Measurements from ENCODE around the gene NRBF2. TPM values are rescaled to one million over a fixed set of nuclear protein-coding genes. Genes with fewer than 3 reads are reported as not detected.
A peak's percentile ranks its signal among the peaks of the same experiment; 100 is the strongest.

NRBF2 gene
- total RNA-seq, 1 experiment from 2014 or later = 27.8 TPM

DNA sequence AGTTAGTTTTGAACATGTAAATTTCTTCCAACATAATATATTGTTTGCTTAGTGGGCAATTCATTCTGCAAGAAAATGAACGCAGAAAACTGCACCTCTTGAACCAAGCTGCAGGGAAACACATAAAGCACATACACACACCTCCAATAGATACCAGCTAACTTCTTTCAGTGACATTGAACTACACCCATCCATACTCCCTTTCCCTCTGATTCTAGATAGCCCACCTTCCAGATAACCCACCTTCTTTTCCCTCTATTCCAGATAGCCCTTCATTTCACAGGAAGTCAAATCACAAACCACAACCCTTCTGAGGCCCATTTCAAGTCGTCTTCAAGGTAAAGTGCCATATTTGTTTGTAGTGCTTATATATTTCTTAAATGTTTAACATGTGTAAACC is 28.5 kb downstream of the NRBF2 start:
- no peak for DNase-seq (ENCODE audit: low spot score)

DNA sequence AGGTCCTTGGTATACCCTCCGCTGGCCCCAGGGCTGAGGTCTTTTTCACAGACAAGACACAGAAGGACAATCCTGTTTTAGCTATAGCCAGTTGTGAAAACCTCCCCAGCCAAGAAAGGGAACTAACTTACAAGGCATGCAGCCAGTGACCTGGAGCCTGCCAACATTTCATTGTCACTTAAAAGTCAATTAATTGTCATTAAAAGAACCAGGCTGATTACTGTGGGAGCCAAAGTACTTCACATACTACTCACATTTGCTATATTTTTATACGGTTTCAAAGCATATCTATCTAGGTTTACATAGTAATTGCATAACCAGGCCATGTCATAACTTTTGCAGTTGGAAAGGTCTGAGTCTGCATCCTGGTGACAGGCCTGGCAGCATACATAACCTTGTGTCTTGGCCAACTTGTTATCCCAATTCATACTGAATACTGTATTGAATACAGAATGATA is 31.1 kb downstream of the NRBF2 start:
- no peak for DNase-seq (ENCODE audit: low spot score)

DNA sequence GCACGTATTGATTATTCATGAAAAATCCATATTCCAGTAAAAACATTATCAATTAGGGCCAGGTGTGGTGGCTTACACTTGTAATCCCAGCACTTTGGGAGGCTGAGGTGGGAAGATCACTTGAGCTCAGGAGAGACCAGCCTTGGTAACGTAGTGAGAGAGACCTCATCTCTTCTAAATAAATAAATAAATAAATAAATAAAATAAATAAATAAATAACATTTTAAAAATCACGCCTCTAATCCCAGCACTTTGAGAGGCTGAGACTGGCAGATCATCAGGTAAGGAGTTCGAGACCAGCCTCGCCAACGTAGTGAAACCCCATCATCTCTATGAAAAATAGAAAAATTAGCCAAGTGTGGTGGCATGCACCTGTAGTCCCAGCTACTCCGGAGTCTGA is 32.1 kb downstream of the NRBF2 start:
- no peak for DNase-seq (ENCODE audit: low spot score)

DNA sequence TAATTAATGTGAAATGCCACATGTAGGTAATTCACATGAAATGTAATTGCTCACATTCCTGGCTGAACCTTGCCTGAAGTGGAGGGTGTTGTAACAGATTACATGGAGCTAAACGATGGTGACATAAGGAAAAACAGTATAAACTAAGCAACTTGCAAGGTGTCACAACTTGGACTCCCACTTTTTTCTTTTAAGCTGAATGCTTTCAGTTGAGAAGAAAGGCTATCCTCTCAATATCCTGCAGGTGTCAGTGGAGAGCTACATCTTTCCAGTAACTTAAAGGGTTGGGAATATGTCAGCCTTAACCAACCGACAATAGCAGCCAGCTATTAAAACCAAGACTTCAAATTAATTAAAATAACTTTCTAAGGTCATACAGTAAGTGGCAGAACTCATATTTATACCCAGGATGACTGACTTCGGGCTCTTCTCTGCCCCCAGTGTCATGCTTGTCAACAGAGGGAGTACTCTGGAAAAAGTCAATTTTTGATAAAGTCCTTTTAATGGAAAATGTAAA is 33.7 kb downstream of the NRBF2 start:
- DNase-seq (ENCODE audit: low spot score) = peak; percentile 66

DNA sequence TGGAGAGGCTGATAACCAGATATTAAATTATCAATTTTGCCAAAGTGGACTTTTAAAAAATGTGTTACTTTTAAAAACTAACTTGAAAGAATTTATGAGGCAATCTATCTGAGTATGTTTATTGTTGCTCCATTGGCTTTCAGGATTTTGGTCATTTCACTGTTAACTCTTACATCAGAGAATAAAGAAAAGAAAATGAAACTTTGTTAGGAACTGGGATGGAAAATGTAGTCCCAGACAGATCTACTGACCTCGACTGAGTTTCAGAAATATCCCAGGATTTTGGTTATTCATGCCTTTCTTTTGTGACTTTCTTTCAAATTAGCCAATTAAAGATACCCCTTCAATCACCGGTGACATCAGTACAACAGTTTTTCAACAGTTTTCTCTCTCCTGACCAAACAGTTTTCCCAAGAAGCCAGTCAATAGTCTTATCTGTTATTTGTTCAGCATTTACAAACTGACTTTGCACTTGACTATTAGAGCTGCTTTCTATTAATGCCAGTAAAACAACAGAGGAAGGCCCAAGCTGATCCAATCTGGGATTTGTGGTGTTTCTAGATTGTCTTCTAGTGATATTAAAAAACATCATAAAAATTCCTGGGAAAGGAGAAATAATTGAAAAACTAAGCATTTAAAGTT is 35.8 kb downstream of the NRBF2 start:
- no peak for DNase-seq (ENCODE audit: low spot score)

DNA sequence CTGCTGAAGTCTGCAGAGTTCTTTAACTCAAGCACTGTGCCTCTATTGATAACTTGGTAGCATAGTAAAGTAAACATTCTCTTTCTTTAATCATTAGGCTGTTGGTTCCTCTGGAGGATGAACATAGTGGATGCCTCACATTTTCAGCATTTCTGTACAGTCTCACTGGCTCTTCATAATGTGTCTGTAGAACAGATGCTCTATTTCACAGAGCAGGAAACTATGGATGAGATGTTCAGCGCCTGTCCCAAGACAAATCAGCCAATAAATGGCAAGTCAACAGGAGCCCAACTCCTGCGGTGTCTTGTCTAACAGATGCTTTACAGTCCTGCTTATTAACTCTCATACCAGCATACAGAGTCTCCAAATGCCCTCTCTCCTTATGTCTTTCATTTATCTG is 36.5 kb downstream of the NRBF2 start:
- no peak for DNase-seq (ENCODE audit: low spot score)

DNA sequence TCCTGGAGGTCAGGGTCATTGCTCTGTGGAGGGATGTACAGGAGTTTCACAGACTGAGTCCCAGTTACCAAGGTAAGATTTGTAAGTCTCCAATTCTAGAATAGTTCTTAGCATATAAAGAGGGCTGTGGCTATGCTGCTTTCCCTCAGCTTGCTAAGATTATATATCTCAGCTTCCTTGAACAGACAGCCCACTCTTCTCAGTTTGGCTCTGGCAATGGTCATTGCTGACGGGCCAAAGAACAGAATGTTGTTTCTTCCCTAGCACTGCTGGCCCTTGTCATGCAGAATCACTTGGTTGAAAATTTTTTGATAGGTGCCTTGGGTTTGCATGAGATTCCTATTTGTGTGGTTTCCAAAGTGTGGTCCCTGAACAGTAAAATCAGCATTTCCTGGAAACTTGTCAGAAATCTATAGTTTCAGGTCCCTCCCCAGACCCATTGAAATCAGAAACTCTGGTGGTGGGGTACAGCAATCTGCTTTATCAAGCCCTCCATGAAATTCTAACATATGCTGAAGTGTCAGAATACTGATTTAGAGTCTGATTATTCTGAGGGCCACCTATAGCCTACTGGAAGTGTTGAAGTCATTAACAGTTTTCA is 38.2 kb downstream of the NRBF2 start:
- no peak for DNase-seq (ENCODE audit: low spot score)

DNA sequence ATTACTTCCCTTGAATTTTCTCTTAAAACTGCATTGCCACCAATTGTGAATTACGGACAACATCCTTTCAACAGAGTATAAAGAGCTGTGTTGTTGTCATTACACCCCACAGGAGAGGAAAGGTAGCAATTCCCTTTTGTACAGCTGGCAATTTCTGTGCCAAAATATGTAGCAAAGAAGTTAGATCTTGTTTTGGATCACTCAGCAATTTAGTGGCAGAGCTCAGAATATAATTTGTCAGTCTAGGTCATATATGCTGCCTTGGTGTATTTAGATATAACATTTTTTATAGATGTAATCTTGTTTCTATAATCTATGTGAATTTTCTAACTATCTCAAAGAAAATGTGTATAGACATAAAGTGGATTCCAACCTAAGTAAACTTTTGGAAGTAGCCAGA is 38.8 kb downstream of the NRBF2 start:
- no peak for DNase-seq (ENCODE audit: low spot score)

DNA sequence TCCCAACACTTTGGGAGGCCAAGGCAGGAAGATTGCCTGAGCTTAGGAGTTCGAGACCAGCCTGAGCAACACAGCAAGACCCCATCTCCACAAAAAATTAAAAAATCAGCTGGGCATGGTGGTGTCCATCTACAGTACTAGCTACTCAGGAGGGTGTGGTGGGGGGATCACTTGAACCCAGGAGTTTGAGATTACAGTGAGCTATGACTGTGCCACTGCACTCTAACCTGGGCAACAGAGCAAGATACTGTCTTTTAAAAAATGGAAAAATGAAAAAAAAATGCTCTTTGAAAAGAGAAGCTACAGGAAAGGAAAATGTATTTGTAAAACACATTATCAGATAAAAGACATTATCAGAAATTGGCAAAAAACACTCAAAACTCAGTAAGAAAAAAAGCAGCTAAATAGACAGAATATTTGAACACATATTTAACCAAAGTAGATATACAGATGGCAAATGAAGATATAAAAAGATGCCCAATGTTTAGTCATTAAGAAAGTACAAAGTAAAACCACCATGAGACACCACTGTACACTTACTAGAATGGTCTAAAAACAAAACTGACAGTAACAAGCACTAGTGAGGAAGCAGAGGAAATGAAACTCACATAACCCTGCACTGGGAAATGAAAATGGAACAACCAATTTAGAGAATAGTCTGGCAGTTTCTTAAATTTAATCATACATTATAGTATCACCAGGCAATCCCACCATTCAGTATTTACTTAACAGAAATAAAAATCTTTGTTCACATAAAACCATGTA is 40.5 kb downstream of the NRBF2 start:
- DNase-seq (ENCODE audit: low spot score) = no peak

DNA sequence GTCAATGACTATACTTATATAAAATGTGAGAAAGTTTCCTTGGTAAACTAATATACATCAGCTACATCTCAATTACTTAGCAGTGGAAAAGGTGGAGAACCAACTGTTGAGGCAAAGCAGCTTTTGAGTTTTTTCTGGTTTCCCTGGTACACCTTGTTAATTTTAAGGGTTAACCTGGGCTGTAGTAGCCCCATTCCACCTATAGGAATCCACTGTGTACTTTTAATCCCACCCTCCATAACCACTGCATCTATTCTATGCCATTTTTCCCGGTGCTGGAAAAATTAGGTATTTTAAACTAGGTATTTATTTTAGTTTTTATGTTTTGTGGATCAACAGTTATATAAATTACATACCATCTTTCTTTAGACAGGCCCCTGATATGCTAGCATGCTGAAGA is 42.4 kb downstream of the NRBF2 start:
- DNase-seq (ENCODE audit: low spot score) = no peak

DNA sequence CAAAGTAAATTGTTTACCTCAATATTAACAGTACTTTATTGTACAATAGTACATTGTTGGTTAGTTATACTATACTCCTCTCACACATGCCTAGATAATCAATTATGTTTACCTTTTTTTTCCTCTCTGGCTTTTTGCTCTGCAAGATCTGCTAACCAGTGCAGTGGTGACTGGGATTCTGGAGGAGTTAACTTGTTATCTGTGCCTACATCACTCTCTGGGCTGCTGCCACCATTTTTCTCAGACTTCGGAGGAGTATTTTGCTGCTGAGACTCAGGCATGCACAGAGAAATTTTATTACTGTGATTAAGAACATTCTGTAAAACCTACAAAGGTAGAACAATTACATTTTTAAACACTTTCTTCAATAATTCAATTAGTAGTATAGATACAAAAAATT is 59.7 kb downstream of the NRBF2 start:
- no peak for DNase-seq (ENCODE audit: low spot score)

DNA sequence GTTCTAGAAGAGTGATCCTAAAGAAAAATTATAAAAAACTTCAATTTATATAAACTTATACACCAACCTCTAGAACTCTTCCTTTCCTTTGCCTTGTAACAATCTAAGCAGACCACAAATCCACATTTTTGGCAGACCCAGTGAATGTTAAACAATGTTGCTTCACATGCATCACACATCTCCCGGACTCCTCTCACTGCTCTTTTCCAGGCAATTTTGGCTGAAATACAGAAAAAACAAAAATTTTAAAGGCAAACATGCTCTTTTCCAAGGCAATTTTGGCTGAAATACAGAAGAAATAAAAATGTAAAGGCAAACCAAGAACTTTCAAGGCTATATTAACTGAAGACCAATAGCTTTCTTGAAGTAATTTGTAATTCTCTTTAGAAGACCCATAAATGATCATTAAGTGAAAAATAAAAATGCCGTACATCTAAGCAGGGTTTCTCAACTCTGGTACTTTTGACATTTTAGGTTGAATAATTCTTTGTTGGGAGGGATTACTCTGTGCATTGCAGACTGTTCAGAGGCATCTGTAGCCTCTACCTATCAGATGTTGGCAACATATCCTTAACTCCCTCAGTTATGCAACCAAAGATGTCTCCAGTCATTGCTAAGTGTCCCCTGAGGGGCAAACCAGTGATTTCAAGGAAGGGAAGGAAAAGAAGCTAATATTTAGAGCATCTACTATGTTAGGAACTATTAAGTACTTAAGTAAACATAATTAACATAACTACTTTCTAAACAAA is 64.4 kb downstream of the NRBF2 start:
- no peak for DNase-seq (ENCODE audit: low spot score)

DNA sequence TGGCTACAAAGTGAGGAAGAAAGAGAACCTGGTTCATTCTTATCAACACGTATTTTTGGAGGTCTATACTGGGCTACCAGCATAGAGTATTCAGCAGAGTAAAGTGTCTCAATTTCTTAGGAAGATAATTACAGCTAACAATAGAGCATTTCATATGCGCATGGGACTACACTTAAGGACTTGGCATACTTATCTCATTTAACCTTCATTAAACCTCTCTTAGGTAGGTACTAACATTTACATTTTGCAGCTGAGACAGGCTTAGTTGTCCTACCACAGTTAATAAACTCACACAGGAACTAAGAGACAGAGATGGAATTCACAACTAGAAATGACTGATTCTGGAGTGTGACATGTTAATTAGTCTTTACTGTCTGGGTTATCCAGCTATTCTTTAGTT is 66.6 kb downstream of the NRBF2 start:
- DNase-seq (ENCODE audit: low spot score) = no peak

DNA sequence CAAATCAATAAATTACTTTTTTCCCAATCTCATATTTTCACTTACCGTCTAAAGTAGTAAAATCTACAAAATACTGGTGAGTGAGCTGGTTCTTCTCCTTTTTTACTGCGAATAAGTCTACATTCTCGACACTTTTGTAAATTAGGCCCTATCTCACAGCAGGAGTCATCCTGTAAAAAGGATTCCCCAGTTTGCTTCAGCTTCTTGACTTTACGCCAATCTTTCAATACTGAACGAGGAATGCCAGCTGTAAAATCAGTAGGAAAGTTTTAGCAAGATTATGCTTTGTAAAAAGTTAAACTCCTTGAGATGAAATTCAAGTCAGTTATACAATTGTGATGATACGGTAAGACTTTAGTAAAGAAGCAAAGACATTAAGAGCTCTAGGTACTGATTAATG is 67.3 kb downstream of the NRBF2 start:
- no peak for DNase-seq (ENCODE audit: low spot score)

DNA sequence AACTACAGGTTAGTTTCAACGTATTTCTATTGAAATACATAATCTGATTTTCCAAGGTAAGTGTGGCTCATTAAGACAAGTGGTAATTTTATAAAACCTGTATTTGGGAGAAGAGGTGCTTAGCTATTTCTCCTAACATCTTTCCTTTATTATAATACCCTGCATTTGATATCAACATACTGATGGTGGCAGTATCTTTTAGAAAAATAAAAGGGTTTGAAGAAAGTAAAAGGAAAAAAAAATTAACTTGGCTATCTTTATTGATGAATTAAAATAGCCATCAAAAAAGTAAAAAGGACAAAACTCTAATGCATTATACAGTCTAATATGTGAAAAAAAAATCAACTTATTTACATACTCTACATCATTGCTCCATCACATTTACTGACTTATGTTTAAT is 68.0 kb downstream of the NRBF2 start:
- DNase-seq (ENCODE audit: low spot score) = no peak
